GM18520 (cell line): Measurements from ENCODE around the gene NOP58.
"Not testable (repeated sequence)": the region's sequence is repeated elsewhere in the genome, so short reads cannot be mapped to it uniquely, and the experiment has no call there.

Experiments used
- ATAC-seq: cut with Tn5 transposase; IDR thresholded peaks from one replicate; pipeline ENCODE4 v1.9.1; 2021; ENCODE audit not compliant: unreplicated experiment

NOP58 gene

GRCh38 chr2:202299712-202300111, 34.1 kb downstream of the NOP58 start:
- ATAC-seq = peak; percentile 89

DNA sequence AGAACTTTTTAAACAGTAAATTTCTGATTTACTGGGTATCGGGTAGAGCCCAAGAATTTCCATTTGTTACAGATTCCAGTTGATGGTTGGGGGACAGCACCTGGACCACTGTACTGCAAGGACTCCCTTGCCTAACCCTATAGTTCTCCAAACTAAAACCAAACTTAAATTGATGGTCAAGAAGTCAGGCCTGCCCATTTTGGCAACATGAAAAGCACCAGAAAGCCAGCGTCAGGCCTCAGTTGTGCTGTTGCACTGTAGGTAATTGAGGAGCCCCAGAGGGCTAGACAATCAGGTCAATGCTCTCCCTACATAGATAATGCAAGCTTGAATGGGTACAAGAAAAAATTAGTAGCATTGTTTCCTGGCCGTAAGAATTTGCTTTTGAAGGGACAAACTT, 40.5 kb downstream of the NOP58 start:
- no peak for ATAC-seq

GRCh38 chr2:202307690-202308089, 42.1 kb downstream of the NOP58 start:
- ATAC-seq = no peak

- ATAC-seq = no peak
These were observed 46.3 kb downstream of the NOP58 start for GRCh38 chr2:202311823-202312388.

DNA sequence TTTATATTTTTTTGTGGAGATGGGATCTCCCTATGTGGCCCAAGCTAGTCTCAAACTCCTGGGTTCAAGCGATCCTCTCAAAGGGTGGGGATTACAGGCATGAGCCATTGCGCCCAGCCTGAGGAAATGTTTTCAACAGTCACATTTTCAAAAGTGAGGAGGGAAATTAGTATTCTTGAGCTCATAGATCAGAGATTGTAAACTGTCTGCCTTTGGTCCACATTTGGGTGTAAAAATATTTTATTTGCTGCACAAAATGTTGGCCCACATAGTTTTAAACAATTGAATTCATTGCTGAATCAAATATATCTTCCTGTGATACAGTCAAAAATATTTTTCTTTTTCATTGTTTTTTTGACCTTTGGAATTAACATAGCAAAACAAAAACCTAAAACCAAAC, 48.6 kb downstream of the NOP58 start:
- ATAC-seq = no peak

DNA sequence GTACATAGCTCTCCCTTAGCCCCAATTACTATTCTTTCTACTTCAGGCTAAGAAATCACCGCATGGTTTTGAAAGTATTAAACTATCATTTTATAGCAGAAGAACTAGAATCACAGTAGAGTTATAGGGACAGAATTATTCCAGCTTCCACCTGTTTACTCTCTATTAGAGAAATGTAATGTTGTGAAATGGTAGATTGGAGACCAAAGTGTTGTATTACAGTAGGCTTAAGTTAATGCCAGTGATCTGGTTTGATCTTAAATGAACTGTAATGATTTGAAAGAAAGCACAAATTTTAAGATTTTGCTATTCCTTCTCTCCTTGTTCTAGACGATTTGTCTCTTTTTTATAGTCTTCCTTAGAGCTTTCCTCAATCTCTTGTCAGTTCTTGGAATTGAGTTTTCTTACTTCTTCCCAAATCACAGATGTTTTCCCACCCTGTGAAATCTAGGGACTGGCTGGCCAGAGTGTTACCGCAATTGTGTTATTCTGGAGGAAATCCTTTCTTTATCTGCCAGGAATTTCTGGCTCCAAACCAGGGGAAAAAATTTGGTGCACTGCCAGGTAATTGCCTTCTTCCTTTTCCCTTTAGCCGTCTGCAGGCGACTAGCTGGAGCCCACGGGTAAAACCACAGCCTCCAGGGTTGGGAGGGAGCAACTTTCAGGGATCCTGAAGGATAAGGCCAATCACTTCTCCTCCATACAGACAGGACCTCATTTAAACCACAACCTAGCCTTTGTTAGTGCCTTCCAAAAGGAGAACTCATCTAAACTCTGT, 51.7 kb downstream of the NOP58 start:
- ATAC-seq = no peak

DNA sequence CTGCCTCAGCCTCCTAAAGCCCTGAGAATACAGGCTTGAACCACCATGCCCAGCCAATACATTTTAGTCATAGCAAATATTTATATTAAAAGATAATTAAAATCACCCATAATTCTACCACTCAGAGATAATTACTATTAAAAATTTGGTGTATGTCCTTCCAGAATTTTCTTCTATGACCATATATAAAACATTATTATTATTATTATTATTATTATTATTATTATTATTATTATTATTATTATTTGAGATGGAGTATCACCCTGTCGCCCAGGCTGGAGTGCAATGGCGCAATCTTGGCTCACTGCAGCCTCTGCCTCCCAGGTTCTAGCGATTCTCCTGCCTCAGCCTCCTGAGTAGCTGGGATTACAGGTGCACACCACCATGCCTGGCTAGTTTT, 54.8 kb downstream of the NOP58 start:
- not testable (repeated sequence) for ATAC-seq

- no peak for ATAC-seq
These were observed 56.9 kb downstream of the NOP58 start for GRCh38 chr2:202322435-202322834.

DNA sequence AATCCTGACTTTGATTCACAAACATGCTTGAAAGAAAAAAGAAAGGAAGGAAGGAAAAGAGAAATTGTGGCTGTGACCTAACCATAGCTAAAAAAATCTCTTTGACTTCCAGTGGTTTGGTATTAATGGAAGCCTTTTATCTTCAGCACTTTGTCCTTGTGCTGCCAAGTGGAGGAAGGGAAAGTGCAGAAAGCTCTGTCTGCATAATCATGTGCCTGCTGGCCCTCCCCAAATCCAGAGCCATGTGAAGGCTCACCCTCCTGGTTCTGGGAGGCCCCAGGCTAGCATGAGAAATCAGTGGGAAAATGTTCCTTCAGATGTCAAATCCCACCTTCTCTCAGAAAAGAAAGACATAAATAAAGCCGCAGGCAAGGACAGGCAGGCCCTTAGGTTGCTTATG, 62.3 kb downstream of the NOP58 start:
- no peak for ATAC-seq

- no peak for ATAC-seq
These were observed 70.4 kb downstream of the NOP58 start for GRCh38 chr2:202335791-202336467.

DNA sequence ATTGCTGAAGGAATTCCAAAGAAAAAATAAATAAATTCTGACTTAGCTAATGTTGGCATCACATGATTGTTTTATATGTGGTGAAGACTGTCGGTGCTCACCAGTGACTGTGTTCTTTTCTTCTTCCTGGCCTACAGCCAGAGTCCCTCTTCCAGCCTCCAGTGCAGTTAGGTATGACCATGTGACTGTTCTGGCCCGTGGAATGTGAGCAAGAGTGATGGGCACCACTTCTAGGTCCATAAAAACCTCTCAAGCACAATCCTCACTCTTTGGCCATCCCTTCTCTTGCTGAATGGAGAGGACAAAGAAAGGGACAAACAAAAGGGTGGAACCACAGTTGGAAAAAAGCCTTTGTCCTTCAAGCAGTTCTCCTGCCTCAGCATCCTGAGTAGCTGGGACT, 71.6 kb downstream of the NOP58 start:
- no peak for ATAC-seq

- no peak for ATAC-seq
These were observed 72.3 kb downstream of the NOP58 start for GRCh38 chr2:202337706-202338346.

GRCh38 chr2:202339071-202339870, 73.7 kb downstream of the NOP58 start:
- ATAC-seq = no peak

DNA sequence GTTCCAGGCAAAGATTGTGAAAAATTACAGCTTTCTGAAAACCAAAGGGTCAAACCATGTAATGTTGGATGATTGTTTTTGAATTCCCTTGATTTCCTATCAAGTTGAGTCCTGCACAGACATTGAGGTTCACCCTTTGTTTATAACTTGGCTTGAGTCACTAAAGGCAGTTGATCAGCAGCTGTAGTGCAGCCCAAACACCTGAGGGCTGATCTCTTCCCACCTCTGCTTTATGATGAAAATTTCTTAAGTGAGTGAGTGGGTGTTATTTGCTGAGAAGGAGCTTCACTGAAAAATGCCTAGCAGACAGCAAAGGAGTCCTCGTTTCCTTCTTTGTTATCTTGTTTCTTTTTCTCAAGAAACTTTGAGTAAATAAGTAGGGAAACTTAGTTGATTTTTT, 78.6 kb downstream of the NOP58 start:
- no peak for ATAC-seq

DNA sequence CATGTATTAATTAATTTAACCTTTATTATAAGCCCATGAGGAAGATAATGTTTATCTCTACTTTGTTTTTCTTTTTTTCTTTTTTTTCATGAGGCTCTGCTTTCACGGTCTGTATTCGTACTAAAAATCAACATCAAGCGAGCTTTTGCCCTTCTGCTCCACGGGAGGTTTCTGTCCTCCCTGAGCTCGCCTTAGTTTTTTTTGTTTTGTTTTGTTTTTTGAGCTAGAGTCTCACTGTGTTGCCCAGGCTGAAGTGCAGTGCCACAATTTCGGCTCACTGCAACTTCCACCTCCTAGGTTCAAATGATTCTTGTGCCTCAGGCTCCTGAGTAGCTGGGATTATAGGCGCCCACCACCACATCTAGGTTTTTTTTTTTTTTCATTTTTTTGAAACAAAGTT, 80.6 kb downstream of the NOP58 start:
- ATAC-seq = no peak
